WTC11 (cell line): ENCODE data around the gene ZFAND3. TPM values are rescaled to one million over a fixed set of nuclear protein-coding genes. Genes with fewer than 3 reads are reported as not detected.
A peak's percentile ranks its signal among the peaks of the same experiment; 100 is the strongest.

Experiments used
- ATAC-seq: fragments of 200-7000 bp; cut with Tn5 transposase; 2 replicates; pipeline ENCODE4 v1.10.0; 2021; ENCODE audit warnings: mild to moderate bottlenecking, moderate library complexity
- CTCF ChIA-PET: fragments of 300-600 bp; sonication (Branson Sonifier 250); formaldehyde crosslinking; loops from one replicate; lab custom pipeline; 2021; ENCODE audit warnings: antibody characterized with exemption; lab: Charles Lee
- POLR2A ChIA-PET: fragments of 350-600 bp; sonication (Branson Sonifier 250); formaldehyde crosslinking; loops from one replicate; lab custom pipeline; 2021; ENCODE audit warnings: antibody characterized with exemption; lab: Charles Lee
- DNase-seq: peaks from one replicate; pipeline ENCODE4 v3.0.0; 2021; ENCODE audit warnings: low spot score
- H3K27ac Mint-ChIP-seq: 2 replicates; pipeline ENCODE4 v1.8.0; 2021; ENCODE audit warnings: mixed read lengths
- H3K27me3 Mint-ChIP-seq: 2 replicates; pipeline ENCODE4 v1.8.0; 2021; ENCODE audit warnings: low read depth, mild to moderate bottlenecking, moderate library complexity, mixed read lengths
- H3K36me3 Mint-ChIP-seq: 2 replicates; pipeline ENCODE4 v1.8.0; 2021; ENCODE audit warnings: mixed read lengths
- H3K4me1 Mint-ChIP-seq: 2 replicates; pipeline ENCODE4 v1.8.0; 2022; ENCODE audit warnings: mixed read lengths
- H3K4me3 Mint-ChIP-seq: 2 replicates; pipeline ENCODE4 v1.8.0; 2021; ENCODE audit warnings: mild to moderate bottlenecking, moderate library complexity, mixed read lengths
- H3K9me3 Mint-ChIP-seq: 2 replicates; pipeline ENCODE4 v1.8.0; 2021; ENCODE audit warnings: mixed read lengths
- ATF3 ChIP-seq: sonication (generic); formaldehyde crosslinking; conservative IDR thresholded peaks from 2 replicates; pipeline ENCODE4 v1.8.1; 2022; ENCODE audit warnings: mild to moderate bottlenecking, missing genetic modification reagents
- CBFB ChIP-seq: sonication (generic); formaldehyde crosslinking; IDR thresholded peaks from 2 replicates; pipeline ENCODE4 v1.8.1; 2022; ENCODE audit warnings: mild to moderate bottlenecking, low read depth, missing genetic modification reagents
- CTCF ChIP-seq: fragments of 200-600 bp; IDR thresholded peaks from 2 replicates; pipeline ENCODE4 v1.8.0; 2022; ENCODE audit warnings: antibody characterized with exemption
- E2F1 ChIP-seq: sonication (generic); formaldehyde crosslinking; IDR thresholded peaks from 2 replicates; pipeline ENCODE4 v1.8.0; 2022; ENCODE audit warnings: mild to moderate bottlenecking, missing genetic modification reagents
- FOXJ3 ChIP-seq: sonication (generic); formaldehyde crosslinking; IDR thresholded peaks from 2 replicates; pipeline ENCODE4 v1.9.0; 2021; ENCODE audit warnings: missing genetic modification reagents, mild to moderate bottlenecking, borderline replicate concordance
- FOXP1 ChIP-seq: sonication (generic); formaldehyde crosslinking; IDR thresholded peaks from 2 replicates; pipeline ENCODE4 v1.8.0; 2022; ENCODE audit warnings: missing genetic modification reagents, mild to moderate bottlenecking, moderate library complexity, borderline replicate concordance
- GABPB1 ChIP-seq: sonication (generic); formaldehyde crosslinking; IDR thresholded peaks from 2 replicates; pipeline ENCODE4 v1.8.1; 2023; ENCODE audit warnings: mild to moderate bottlenecking, missing genetic modification reagents
- HMGXB4 ChIP-seq: sonication (generic); formaldehyde crosslinking; IDR thresholded peaks from 2 replicates; pipeline ENCODE4 v1.8.1; 2023; ENCODE audit warnings: mild to moderate bottlenecking, moderate library complexity, missing genetic modification reagents
- JAZF1 ChIP-seq: fragments of 250-450 bp; sonication (Bioruptor Pico); IDR thresholded peaks from 2 replicates; pipeline ENCODE4 v1.9.0; 2021; ENCODE audit warnings: moderate library complexity, mild to moderate bottlenecking, inconsistent platforms
- KAT7 ChIP-seq: sonication (generic); formaldehyde crosslinking; IDR thresholded peaks from 2 replicates; pipeline ENCODE4 v1.8.1; 2023; ENCODE audit warnings: missing genetic modification reagents, mild to moderate bottlenecking, borderline replicate concordance
- MAX ChIP-seq: sonication (generic); formaldehyde crosslinking; IDR thresholded peaks from 2 replicates; pipeline ENCODE4 v1.8.0; 2022; ENCODE audit warnings: mild to moderate bottlenecking, missing genetic modification reagents
- NFYB ChIP-seq: sonication (generic); formaldehyde crosslinking; conservative IDR thresholded peaks from 2 replicates; pipeline ENCODE4 v1.8.0; 2022; ENCODE audit warnings: low read depth, missing genetic modification reagents
- NR2C2 ChIP-seq: sonication (generic); formaldehyde crosslinking; IDR thresholded peaks from 2 replicates; pipeline ENCODE4 v1.8.0; 2022; ENCODE audit warnings: mild to moderate bottlenecking, missing genetic modification reagents
- NR3C1 ChIP-seq: sonication (generic); formaldehyde crosslinking; conservative IDR thresholded peaks from 2 replicates; pipeline ENCODE4 v1.8.1; 2023; ENCODE audit warnings: low read depth, mild to moderate bottlenecking, missing genetic modification reagents
- PRRX2 ChIP-seq: fragments of 250-450 bp; sonication (Bioruptor Pico); IDR thresholded peaks from 2 replicates; pipeline ENCODE4 v1.8.0; 2021; ENCODE audit warnings: mild to moderate bottlenecking
- SMAD3 ChIP-seq: sonication (generic); formaldehyde crosslinking; IDR thresholded peaks from 2 replicates; pipeline ENCODE4 v1.8.0; 2022; ENCODE audit warnings: missing genetic modification reagents, mild to moderate bottlenecking, borderline replicate concordance
- ZBTB43 ChIP-seq: sonication (generic); formaldehyde crosslinking; IDR thresholded peaks from 2 replicates; pipeline ENCODE4 v1.8.1; 2023; ENCODE audit warnings: mild to moderate bottlenecking, missing genetic modification reagents
- ZNF138 ChIP-seq: sonication (generic); formaldehyde crosslinking; conservative IDR thresholded peaks from 2 replicates; pipeline ENCODE4 v1.8.1; 2022; ENCODE audit warnings: mild to moderate bottlenecking, moderate library complexity, missing genetic modification reagents
- ZNF281 ChIP-seq: sonication (generic); formaldehyde crosslinking; IDR thresholded peaks from 2 replicates; pipeline ENCODE4 v1.8.0; 2023; ENCODE audit warnings: mild to moderate bottlenecking, missing genetic modification reagents
- ZNF425 ChIP-seq: fragments of 250-450 bp; sonication (Bioruptor Pico); conservative IDR thresholded peaks from 2 replicates; pipeline ENCODE4 v1.9.0; 2021; ENCODE audit warnings: mild to moderate bottlenecking
- ZNF671 ChIP-seq: fragments of 250-450 bp; sonication (Bioruptor Pico); IDR thresholded peaks from 2 replicates; pipeline ENCODE4 v1.8.0; 2021; ENCODE audit warnings: mild to moderate bottlenecking
- ZSCAN18 ChIP-seq: fragments of 250-450 bp; sonication (Bioruptor Pico); IDR thresholded peaks from 2 replicates; pipeline ENCODE4 v2.1.2; 2022; ENCODE audit warnings: mild to moderate bottlenecking, moderate library complexity
- total RNA-seq: library from RNA; stranded (reverse); gene quantifications from 3 replicates; pipeline ENCODE4 v1.2.3, GENCODE V29; 2021

Gene ZFAND3
- total RNA-seq, 1 experiment from 2014 or later, result 50.3 TPM

- DNase-seq (no peak), ATAC-seq (no peak)
- ChIA-PET CTCF (no interaction called here), POLR2A (no interaction called here)
- TF ChIP-seq CBFB (CRISPR knock-in tag) (no peak), GABPB1 (CRISPR knock-in tag) (no peak), SMAD3 (CRISPR knock-in tag) (no peak), ZNF138 (CRISPR knock-in tag) (no peak), HMGXB4 (CRISPR knock-in tag) (no peak), NR2C2 (CRISPR knock-in tag) (no peak), E2F1 (CRISPR knock-in tag) (no peak), NR3C1 (CRISPR knock-in tag) (no peak), CTCF (no peak), MAX (no peak), ZSCAN18 (no peak), FOXJ3 (no peak), ZNF671 (CRISPR knock-in tag) (no peak), ZNF425 (CRISPR knock-in tag) (no peak), ATF3 (CRISPR knock-in tag) (no peak), KAT7 (CRISPR knock-in tag) (no peak)
- Mint-ChIP-seq H3K4me1 (peaks cover 16% of the 10 kb centered on the region), H3K4me3 (no peak overlapping the region), H3K9me3 (peaks cover 3% of the 10 kb centered on the region), H3K36me3 (peaks cover 2% of the 10 kb centered on the region), H3K27ac (peak overlapping the region; percentile 15; the same call in 1 of the 2 replicates), H3K27me3 (no peaks in the 10 kb centered on the region)
Measured at GRCh38 chr6:37980222-37980595, 160.7 kb downstream of the ZFAND3 start.

GRCh38 chr6:37981626-37982025, 162.1 kb downstream of the ZFAND3 start:
- CTCF ChIA-PET, result no interaction called here
- Mint-ChIP-seq H3K27me3 (no peaks in the 10 kb centered on the region), H3K4me1 (peaks cover 16% of the 10 kb centered on the region), H3K27ac (no peak overlapping the region), H3K4me3 (no peak overlapping the region), H3K9me3 (no peaks in the 10 kb centered on the region), H3K36me3 (no peaks in the 10 kb centered on the region)
- DNase-seq, result no peak
- no peak for ATAC-seq
- POLR2A ChIA-PET, result no interaction called here
- TF ChIP-seq CBFB (CRISPR knock-in tag) (no peak), ZNF281 (CRISPR knock-in tag) (no peak), FOXP1 (CRISPR knock-in tag) (no peak), ZBTB43 (no peak), JAZF1 (no peak), PRRX2 (CRISPR knock-in tag) (no peak), NFYB (no peak)
